Stimulated activated CD8-positive, alpha-beta memory T cell treated with anti-CD3 and anti-CD28 coated beads, Interleukin-15, amount 100 ng/mL, for 48 hours (primary cell): ENCODE results near the gene ETV6.

Experiments used
- DNase-seq, 2 donors: peaks; one replicate each; pipeline ENCODE4 v3.0.0-alpha.2; 2020; ENCODE audit warnings: low read depth in 2 of 2

ETV6 gene

DNA sequence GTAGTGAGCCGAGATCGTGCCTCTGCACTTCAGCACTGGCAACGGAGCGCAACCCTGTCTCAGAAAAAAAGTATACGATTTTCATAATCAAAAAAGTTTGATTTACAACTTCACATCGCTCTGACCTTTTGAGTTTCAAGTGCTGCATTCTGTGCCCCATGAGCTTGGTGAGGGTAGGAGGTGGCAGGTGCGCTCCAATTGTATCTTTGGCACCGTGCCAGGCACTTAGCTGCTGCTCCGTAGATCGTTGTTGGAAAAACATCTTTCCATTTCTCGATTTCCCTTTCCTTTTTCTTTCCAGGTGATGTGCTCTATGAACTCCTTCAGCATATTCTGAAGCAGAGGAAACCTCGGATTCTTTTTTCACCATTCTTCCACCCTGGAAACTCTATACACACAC lies 203.7 kb downstream of the ETV6 start:
- DNase-seq: no peak

DNA sequence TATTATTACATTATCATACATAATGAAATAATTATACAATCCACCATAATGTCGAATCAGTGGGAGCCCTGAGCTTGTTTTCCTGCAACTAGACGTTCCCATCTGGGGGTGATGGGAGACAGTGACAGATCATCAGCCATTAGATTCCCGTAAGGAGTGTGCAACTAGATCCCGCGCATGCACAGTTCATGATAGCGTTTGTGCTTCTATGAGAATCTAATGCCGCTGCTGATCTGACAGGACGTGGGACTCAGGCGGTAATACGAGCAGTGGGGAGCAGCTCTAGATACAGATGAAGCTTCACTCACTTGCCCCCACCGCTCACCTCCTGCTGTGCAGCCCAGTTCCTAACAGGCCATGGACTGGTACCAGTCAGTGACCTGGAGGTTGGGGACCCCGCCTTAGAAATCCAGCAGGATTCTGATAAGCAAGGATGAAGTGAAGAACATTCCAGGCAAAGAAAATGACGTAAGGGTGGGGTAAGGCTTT lies 204.6 kb downstream of the ETV6 start:
- no peak for DNase-seq

DNA sequence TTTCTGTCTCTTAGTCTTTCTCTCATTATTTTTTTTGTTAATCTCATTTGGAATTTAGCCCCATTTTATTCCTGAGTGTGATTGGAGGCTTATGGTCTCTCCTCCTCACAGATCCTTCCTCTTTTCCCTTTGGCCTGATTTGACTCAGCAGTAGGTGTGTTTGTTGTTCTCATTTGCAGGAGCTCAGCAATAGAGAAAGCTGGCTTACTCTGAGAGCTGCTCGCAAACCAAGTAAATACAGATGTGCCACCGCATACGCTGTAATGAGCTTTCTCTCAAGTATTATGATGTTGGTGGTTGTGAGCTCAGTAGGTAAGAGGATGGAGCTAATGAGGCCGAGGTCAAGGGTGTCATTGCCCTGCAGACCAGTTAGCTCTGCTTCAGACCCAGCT lies 206.5 kb downstream of the ETV6 start:
- no peak for DNase-seq

DNA sequence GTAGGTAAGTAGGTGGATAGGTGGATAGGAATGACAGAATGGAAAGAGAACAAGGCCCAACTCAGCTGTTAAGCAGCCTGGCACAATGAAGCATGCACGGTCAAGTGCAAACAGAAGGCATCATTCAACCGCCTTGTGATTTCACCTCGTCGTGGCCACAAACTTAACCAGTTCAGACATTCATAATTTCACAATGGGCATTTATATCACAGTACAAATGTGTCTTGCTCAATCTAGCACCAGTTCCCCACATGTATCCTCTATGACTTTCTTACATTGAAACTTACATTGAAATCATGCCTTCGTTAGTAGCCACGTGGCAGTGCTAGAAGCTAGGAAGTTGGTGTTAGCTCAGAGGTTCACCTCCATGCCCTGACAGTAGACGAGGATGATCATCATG lies 207.5 kb downstream of the ETV6 start:
- DNase-seq: no peak

DNA sequence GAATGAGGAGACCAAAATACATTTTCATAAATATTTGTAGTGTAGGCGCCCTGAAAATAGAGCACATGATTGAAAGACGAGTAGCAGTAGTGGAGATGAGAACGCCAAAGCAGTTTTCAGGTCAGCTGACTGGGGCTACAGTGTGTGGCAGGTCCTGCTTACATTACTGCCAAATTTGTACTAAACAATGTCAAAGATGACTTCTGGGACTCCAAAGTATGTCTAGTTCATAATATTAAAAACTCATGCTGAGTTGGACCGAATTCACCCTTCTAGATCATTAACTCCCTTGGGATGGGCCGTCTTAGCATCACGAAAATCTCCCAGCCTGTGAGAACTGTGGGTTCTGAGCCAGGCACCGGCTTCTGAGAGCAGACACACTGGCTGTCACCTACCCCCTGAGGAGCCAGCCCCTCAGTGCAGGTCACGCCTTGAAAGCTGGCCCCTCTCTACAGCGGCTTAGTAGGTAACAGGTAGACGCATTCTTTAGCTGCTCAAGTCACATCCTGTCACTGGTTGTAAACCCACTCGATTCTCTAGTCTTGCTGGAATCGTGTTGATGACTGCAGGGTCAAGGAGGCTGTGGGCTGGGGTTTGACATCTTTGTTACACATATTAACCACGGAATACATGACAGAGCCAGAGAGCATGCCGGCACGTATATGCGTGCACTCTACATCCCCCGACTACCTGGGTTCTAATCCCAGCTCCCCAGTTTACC lies 210.4 kb downstream of the ETV6 start:
- DNase-seq: peak; percentile 14 to 39

DNA sequence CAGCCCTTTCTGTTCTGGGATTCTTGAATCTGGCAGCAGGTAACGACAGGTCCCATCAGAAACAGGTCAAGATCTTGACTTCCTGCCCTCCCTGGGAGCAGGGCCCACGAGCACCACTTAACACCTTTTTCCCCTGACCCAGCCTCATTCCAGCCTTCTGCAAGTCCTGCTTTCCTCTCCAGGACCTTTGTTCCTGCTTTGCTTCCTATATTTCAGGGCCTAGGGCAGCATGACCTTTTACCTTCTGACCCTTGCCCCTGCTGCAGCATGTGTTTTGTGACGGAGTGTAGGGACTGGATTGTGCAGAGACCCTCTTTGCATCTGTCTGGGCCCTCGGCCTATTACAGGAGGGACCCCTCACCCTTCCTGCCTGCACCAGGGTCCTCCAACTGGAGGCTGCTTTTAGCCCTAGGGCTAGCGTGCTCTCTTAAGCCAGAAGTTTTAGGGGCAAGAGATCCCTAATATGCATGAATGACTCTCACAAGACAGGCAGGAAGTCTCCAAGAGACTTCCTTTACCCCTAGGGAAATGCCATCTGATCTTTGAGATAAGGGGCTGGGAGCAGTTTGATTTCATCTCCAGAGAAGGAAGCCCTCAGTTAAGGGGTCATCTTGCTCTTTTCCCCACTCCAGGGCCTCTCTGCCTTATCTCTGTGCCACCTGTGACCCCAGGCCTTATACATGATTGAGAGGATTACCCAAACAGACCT lies 211.8 kb downstream of the ETV6 start:
- no peak for DNase-seq

DNA sequence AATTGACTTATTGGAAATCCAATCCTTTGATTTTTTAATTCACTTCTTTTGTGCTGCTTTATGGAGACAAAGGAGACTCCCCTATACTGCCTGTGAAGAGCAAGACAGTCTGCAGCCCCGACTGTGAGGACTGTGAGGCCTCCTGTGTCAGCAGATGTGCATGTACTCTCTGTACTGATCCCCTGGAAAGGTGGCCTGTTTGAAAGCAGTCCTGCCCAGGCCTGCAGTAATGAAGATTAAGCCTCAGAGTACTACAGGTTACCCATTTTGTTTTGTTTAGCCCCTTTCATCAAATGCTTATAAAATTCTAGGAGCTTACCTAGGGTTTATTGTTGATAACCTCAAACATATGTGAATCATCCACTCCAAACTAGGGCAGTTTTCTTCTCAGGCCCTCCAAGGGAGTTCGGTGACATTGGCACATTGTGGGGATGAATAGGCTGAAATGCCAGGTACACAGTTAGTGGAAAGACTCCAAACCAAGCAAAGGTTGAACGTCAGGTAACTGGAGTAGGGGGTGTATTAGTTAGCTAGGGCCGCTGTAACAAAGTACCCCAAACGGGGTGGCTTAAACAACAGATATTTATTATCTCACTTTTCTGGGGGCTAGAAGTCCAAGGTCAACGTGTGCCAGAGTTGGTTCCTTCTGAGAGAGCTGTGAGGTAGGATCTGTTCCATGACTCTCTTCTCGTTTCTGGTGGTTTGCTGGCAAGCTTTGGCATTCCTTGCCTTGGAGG lies 212.6 kb downstream of the ETV6 start:
- no peak for DNase-seq

DNA sequence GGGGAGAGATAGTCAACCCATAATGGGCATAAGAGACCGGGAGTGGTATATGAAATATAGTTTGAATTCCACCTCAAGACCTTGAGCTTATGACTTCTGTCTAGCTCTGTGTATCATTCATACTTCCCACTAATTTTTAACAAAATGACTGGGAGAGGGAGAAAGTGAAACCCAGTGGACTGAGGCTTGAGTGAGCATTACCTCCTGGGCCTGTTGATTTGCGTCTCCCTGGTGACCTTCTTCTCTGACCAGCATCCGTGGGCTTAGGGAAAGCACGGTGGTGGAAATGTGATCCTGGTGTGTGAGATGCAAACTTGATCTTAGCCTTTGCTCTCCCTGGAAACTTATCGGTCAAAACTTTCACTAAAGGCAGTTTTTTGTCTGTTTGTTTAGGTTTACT lies 213.3 kb downstream of the ETV6 start:
- no peak for DNase-seq

DNA sequence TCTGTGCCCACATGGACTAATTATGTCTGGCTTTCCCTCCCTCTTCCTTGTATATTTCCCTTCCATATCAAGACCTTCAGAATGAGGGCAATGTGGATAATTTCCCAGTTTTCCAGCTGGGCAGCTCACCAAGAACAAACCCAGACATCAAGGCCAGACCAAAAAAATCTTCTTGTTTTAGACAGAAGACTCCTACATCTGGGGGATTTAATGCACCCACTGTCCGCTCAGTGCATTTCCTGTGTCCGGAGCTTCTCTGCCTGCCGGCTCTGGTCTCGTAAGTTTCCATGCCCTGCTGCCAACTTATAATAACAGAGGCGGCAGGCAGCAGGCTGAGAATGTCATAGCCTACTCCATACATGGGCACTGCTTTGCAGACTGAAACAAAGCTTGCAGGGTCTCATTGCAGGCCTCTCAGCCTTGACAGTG lies 214.0 kb downstream of the ETV6 start:
- DNase-seq: no peak

DNA sequence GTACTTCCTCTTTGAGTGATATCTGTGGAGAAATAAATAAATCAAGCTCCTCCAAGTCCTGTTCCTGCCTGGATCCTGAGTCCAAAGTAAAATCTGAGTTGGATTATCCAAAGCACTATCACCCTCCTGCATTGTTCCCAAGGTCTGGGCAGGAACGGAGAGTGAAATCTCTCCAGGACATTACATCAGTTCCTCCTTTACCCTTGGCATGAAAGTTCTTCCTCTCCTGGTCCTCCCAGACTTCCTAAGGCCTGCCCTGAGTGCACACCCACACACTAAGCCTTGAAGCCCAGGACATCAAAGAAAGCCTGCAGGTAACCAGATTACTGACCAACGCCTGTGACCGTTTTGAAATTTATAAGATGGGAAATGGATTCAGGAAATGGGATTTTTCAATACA lies 214.5 kb downstream of the ETV6 start:
- no peak for DNase-seq

DNA sequence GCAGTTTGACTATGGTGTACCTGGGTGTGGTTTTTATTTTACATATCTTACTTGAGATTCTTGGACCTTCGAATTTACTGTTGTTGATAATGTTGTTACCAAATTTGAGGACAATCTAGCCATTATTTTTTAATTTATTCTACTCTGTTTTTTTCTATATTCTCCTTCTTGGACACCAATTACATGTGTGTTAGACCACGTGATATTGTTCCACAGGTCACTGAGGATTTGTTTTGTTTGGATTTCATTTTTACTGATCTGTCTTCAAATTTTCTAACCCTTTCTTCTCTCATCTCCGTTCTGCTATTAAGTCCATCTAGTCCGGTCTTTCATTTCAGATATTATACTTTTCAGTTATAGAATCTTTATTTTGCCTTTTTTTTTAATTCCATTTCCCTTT lies 216.3 kb downstream of the ETV6 start:
- DNase-seq: no peak

DNA sequence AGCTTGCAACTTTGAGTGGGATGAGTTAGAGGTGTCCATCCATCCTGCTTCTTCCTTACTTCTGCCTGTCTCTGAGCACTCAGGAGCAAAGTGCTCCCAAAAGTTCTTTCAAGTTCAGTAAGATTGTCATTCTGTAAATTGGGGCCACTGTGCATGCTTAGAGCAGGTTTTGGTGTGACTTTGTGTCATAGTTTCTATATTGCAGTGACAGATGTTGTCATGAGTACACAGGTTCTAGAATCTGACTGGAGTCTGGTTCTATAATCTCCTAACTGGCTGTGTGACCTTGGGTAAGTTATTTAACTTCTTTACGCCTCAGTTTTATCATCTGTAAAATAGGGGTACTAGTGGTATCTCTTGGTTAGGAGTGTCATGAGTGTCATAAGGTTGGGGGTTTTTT lies 218.6 kb downstream of the ETV6 start:
- DNase-seq: no peak

DNA sequence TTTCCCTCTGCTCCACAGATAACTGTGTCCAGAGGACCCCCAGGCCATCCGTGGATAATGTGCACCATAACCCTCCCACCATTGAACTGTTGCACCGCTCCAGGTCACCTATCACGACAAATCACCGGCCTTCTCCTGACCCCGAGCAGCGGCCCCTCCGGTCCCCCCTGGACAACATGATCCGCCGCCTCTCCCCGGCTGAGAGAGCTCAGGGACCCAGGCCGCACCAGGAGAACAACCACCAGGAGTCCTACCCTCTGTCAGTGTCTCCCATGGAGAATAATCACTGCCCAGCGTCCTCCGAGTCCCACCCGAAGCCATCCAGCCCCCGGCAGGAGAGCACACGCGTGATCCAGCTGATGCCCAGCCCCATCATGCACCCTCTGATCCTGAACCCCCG lies 219.9 kb downstream of the ETV6 start:
- no peak for DNase-seq

DNA sequence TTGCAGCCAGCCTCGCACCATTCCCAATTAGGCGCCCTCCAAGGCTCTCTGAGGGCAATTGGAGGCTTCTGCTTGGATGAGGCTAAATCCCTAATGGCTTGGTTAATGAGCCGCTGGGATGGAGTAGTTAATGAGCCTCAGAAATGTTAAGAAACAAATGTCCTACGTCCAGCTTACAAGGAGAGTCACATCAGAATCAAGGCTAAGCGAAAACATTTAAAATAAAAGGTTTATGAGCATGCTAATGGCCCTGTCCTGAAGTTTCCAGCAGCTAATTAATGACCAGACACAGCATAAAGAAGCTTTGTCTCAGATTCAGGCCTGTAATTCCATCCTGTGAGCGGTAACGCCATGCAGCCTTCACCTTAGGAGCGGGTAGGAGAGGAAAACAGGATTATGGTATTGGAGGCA lies 220.6 kb downstream of the ETV6 start:
- DNase-seq: no peak

DNA sequence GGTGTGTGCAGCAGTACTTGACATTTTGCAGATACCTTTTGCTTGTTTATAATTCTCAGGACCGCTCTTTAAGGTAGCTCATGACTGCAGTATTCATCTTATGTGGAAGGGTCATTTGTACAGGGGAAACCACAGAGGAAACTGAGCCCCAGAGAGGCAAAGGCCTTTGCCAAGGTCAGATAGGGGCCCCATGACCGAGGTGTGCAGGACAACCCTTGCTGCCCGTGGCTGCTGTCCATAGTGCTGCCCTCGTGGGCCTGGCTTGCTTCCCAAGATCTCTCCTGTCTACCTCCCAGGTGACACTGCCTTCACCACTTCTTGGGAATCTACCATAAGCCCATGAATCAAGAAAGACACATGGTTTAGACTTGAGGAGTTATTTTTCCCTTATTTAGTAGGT lies 222.6 kb downstream of the ETV6 start:
- no peak for DNase-seq

DNA sequence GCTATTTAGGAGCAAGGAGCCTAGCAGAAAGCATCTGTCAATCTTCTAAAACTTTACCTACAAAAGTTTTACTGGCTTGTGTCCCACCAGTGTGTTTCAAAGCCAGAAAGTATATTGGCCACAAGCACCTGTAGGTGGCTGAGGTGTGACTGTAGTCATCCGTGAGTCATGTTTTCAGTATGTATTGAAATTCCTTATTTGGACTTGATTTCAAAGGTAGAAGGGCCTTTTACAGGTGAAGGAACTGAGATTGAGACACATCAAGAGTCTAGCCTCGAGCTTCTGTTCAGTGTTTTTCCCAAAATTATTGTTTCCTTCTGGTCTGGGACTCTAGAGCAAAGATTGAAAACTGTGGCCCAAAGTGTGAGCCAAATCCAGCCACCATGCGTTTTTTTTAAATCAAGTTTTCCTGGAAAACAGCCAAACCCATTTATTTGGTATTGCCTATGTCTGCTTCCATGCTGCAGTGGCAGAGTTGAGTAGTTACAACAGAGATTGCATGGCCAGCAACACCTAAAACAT lies 226.0 kb downstream of the ETV6 start:
- DNase-seq: no peak

DNA sequence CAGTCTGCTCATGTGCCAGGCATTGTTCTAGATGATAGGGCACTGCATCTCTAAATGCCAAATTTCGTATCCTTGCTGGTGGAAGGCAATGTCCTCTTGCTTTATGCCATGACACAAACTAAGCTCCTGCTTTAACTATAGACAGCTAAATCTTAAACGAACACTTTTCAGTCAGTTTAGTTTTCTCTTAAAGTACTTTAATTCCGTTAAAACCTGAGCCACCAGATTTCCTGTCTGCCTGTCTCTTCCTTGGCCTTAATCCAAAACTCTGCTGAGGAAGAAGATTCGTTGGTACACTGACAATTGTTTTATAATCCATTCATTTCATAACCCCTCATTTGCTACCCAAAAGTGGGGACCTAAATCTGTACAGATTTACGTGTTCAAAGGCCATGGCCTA lies 226.8 kb downstream of the ETV6 start:
- no peak for DNase-seq

DNA sequence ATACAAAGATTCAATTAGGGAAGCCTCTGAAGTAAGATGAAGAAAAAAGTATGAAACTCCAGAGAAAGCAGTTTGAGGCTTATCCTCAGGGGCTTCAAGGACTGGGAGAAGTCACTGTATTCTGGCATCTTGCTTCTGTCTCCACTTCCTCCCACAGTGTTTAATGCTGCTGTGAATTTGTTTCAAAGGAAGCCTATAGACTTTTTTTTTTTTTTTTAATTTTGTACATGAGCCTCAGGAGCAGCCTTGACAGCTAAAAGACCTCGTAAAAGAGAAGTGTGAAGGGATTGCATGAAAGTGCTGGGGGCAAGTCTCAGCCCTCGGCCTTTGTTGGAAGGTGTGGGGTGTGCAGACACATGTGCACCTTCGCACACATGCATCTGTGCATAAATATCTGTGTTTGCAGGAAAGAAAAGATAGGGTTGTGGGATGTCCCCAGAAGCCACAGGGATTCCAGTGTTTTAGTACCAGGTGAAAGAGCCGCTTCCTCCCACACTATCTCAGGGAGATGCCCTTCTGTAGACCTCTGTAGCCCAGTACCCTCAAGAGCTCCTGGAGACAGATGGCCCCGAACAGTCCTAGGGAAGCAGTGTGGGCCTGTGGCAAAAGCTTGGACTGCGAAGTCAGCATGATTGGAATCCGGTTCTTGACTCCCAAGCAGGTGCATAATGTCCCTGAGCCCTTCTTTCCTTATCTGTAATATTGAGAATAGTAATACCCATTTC lies 227.8 kb downstream of the ETV6 start:
- no peak for DNase-seq

DNA sequence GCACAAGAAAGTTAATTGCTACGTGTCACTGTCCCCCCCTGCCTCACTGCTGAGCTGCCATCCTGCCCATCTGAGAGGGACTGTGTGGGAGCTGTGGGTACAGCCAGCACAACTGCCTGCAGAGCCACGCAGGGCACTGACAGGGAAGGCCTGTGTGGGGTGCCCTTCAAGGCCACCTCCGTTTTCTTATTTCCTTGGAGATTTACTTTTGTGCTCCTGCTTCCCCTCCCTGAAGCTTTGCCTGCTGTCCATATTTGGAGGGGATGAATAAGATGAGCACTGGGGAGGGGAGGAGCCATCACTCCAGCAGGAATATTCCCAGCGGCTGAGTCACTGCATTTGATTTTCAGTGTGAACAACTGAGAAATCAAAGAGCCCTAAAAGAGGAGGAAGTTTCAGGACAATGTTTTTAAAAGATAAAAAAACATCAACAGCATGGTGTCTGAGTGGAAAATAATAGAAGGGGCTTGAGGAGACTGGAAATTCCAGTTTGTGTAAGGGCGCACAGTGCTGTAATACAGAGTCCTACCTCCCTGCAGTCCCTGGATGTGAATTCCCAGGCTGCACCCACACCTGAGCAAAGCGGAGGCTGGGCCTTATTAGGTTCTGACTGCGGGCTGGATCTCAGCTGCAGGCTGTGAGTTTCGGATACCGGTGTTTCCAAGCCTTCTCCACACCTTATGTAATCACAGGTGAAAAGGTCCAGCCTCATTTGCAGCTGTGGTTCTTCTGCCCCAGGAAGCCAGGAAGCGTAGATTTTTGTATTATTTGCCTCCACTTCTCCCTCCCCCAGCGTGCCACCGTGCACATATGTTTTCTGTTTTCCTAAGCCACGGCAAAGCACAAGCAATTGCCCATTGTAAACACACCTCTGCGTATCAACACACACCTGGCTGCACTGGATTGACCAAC lies 228.7 kb downstream of the ETV6 start:
- no peak for DNase-seq

DNA sequence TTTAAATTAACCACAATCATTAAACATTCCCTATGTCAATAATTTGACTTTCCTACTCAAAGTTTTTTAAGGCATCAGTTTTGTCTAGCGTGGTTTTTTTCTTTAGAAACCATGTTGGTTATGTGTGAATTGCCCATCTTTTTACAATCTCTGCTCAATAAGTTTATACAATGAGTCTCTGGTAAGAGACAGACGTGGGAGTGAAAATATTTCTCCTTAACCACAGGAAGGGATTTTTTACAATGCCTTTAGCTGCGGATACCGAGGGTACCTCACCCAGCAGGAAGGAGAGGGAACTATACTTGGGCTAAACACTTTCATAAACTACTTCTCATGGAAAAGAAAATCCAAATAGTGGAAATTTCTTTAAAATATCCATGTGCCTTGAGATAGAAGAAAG lies 229.8 kb downstream of the ETV6 start:
- no peak for DNase-seq

DNA sequence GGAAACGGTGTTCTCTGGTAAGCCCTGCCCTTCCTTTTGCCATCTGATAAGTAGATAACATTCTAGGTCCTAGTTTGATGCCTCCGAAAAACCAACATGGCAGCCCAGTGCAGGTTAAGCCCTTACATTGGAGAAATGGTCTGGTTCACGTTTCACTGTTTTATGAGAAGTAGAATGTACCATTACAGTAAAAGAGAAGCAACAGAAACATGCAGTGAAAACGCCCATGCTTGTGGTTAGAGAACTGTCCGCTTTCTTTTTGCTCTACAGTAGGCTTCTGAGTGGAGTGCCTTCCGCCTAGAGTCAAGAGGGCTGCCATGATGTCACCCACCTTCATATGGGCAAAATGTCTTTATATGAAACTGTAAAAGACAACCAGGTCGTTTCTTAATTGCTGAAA lies 230.9 kb downstream of the ETV6 start:
- DNase-seq: no peak
